ENCODE results near the gene LIF.

LIF gene

DNA sequence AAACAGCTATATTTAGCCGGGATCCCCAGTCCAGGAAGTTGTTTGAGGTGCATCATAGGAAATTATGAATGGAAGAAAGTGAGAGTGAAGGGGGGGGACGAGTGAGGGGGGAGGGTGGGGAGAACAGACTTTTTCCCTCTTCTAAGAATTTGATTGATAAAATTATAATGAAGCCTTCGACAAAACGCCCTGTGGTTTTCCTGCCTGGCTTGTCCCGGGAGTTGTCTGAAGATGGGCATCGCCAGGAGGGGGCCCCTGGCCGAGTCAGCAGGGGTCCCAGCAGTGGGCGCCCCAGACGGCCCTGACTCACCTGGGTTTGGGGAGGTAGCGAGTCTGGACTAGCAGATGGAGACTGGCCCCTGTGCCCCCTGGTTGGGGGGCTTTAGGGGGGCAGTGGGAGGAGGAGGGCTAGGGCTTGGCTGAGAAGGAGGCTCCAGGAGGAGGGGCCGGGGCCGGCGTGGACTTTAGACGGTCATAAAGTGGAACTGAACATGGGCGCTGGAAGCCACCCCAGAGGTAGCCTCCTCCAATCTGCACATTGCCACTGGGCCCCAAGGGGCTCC is 336 bp upstream of the LIF start:
- TF ChIP-seq, protein P1, sequence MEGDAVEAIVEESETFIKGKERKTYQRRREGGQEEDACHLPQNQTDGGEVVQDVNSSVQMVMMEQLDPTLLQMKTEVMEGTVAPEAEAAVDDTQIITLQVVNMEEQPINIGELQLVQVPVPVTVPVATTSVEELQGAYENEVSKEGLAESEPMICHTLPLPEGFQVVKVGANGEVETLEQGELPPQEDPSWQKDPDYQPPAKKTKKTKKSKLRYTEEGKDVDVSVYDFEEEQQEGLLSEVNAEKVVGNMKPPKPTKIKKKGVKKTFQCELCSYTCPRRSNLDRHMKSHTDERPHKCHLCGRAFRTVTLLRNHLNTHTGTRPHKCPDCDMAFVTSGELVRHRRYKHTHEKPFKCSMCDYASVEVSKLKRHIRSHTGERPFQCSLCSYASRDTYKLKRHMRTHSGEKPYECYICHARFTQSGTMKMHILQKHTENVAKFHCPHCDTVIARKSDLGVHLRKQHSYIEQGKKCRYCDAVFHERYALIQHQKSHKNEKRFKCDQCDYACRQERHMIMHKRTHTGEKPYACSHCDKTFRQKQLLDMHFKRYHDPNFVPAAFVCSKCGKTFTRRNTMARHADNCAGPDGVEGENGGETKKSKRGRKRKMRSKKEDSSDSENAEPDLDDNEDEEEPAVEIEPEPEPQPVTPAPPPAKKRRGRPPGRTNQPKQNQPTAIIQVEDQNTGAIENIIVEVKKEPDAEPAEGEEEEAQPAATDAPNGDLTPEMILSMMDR (IDR thresholded peaks at IDR 0.05; ENCODE audit: low read depth, low read length, missing control alignments): no peak
- DNase-seq (ENCODE audit: extremely low read depth, low read depth): no peak
- peak overlapping the region; percentile 74 for H3K4me3 ChIP-seq (replicated peaks; ENCODE audit: low read depth, low read length)

DNA sequence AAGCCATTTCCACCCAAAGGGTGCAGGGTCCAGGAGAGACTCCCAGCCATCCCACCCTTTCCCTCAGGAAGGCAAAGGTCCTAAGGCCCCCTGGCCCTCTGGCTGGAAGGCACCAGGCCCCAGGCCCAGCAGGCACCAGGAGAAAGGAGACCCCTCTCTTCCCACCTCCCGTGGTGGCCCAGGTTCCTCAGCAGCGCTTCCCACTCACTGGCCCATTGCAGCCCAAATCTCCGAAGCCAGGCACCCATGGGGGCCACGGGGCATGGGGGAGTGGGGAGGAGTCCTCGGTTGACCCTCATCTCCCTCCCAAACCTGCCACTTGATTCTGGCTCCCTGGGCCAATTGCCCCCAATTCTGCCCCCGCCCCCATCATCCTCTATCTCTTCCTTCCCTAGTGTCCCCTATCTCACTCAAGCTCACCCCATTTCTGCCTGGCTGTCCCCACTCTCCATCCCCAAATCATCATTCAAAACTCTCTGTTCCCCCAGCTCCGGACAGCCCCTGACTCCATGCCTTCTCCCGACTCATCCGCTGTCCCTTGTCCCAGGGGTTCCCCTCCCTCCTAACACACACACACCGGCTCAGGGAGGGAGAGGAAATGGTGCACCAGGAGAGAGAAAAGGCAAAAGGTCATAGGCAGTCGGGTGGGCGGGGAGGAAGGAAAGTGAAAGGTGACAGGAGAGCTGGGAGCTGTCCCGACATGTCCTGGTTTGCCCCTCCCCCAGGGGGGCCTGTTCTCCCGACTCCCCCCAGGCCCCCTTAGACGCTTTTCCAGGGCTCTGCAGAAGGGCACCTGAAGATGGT is 1.2 kb downstream of the LIF start:
- TF ChIP-seq, protein P1 (IDR thresholded peaks at IDR 0.05; ENCODE audit: low read depth, low read length, missing control alignments): no peak
- H3K4me3 ChIP-seq (replicated peaks; ENCODE audit: low read depth, low read length): peak overlapping the region; percentile 74
- DNase-seq (ENCODE audit: extremely low read depth, low read depth): no peak

DNA sequence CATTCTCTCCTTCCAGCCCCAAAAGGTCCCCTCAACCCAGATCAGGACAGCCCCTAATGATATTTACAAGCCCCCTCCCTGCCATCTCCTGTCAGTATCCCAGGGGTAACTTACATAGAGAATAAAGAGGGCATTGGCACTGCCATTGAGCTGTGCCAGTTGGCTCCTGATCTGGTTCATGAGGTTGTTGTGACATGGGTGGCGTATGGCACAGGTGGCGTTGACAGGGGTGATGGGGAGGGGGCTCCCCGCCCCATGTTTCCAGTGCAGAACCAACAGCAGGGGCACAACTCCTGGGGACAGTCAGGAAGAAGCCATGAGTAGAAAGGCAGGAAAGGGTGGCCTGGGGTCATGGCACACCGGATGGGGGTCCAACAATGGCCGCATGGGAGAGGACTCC is 1.9 kb downstream of the LIF start:
- no peak for DNase-seq (ENCODE audit: extremely low read depth, low read depth)
- TF ChIP-seq, protein P1 (IDR thresholded peaks at IDR 0.05; ENCODE audit: low read depth, low read length, missing control alignments): no peak
- peak overlapping the region; percentile 74; the same call in 1 of the 2 replicates for H3K4me3 ChIP-seq (replicated peaks; ENCODE audit: low read depth, low read length)

DNA sequence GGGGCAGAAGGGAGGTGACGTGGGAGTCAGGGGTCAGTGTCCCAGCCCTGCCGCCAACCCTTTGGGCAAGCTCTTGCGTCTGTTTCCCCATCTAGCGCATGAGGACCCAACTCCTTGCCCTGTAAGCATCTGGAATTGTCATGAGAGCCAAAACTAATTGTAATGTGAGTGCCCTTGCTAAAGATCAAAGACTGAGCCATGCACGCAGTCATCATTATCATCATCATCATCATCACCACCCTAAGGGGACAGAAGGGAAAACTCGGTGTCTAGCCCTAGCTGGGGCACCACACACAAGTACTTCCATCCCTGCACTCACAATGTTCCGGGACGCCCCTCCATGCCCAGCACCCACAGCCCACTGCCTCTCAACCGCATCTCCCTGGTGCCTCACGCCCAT is 2.5 kb downstream of the LIF start:
- no peak overlapping the region for H3K4me3 ChIP-seq (replicated peaks; ENCODE audit: low read depth, low read length)

DNA sequence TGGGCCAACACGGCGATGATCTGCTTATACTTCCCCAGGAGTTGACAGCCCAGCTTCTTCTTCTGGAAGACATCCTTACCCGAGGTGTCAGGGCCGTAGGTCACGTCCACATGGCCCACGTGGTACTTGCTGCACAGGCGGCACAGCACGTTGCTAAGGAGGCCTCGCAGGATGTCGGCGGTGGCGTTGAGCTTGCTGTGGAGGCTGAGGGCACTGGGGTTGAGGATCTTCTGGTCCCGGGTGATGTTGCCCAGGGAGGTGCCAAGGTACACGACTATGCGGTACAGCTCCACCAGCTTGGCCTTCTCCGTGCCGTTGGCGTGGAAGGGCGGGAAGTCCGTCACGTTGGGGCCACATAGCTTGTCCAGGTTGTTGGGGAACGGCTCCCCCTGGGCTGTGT is 2.9 kb downstream of the LIF start:
- TF ChIP-seq, protein P1 (IDR thresholded peaks at IDR 0.05; ENCODE audit: low read depth, low read length, missing control alignments): no peak
- no peak overlapping the region for H3K4me3 ChIP-seq (replicated peaks; ENCODE audit: low read depth, low read length)
- DNase-seq (ENCODE audit: extremely low read depth, low read depth): no peak

More for the DNA sequence above, 2.5 kb downstream of the LIF start:
- TF ChIP-seq, protein P1 (IDR thresholded peaks at IDR 0.05; ENCODE audit: low read depth, low read length, missing control alignments): no peak
- no peak for DNase-seq (ENCODE audit: extremely low read depth, low read depth)

DNA sequence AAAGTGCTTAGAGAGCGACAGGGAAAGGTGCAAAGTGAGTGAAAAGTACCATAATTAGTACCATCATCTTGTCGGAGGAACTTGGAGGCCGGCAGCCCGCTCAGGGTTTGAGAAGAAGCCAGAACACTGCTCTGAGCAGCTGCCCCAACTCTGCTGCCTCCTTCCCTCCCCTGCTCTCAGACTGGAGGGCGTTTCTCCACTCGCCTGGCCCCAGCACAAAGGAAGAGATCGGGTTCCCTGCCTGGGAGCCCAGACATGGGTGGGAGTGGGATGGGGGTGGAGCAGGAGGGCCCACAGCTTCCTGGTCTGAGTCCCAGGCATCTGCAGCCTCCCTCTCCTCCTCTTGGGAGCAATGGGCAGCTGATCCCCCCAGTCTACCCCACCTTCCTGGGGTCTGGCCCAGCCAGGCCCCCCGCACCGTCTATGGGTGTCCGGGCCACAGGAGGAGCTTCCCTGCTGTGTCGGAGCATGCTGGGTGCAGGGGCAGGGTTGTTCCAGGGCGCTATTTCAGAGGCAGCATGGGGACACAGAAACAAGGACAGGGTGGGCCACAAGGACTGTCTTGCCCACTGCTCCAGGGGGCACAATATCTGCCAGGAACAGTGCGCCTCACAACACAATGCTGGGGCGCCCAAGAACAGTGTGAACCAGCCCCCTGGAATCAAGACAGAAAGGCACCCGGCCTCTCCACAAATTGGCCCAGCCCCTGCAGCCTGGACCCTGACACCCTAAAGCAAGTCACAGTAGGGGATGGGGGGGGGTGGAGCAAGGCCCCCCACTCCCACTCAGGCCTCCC is 4.8 kb downstream of the LIF start:
- DNase-seq (ENCODE audit: extremely low read depth, low read depth): no peak
- TF ChIP-seq, protein P1 (IDR thresholded peaks at IDR 0.05; ENCODE audit: low read depth, low read length, missing control alignments): no peak
- no peak overlapping the region for H3K4me3 ChIP-seq (replicated peaks; ENCODE audit: low read depth, low read length)

Measured in HFF-Myc (cell line).